ENCODE results near the gene KNTC1. TPM values are rescaled to one million over a fixed set of nuclear protein-coding genes. Genes with fewer than 3 reads are reported as not detected.
"Not testable (repeated sequence)": the region's sequence is repeated elsewhere in the genome, so short reads cannot be mapped to it uniquely, and the experiment has no call there.

The KNTC1 gene
- total and polyA plus RNA-seq, 4 donors: 4.0 to 34.0 (median 10.9) TPM

GRCh38 chr12:122481861-122482260, 45.2 kb upstream of the KNTC1 start:
- 96 to 99% methylated on average over 6 of the region's 6 CpGs for WGBS, 2 donors
- no peak for ATAC-seq (ENCODE audit: insufficient read depth, low FRiP score)
- Histone ChIP-seq H3K4me1 (ENCODE audit: control insufficient read depth in 5 of 5, insufficient read depth in 5 of 5, low read length in 5 of 5) (no peaks in the 10 kb centered on the region), H3K27me3 (ENCODE audit: control insufficient read depth in 3 of 3, insufficient read depth in 3 of 3, low read length in 2 of 3) (no peaks in the 10 kb centered on the region), H3K27ac (ENCODE audit: low read depth in 1 of 2, low read length in 1 of 2) (no peak overlapping the region), H3K4me3 (no peak overlapping the region), H3K9me3 (ENCODE audit: control insufficient read depth in 4 of 4, insufficient read depth in 3 of 4, low read length in 3 of 4) (no peaks in the 10 kb centered on the region), H3K9ac (ENCODE audit: insufficient read depth in 1 of 2, low read length in 2 of 2) (no peak overlapping the region), H3K36me3 (ENCODE audit: control insufficient read depth in 4 of 4, insufficient read depth in 4 of 4, low read length in 4 of 4) (peaks cover 20 to 48% (median 33%) of the 10 kb centered on the region in 4 donors)
- DNase-seq: no peak
- TF ChIP-seq CTCF (IDR thresholded peaks at IDR 0.05; ENCODE audit: control extremely low read depth, extremely low read depth): no peak

GRCh38 chr12:122483969-122484368, 43.1 kb upstream of the KNTC1 start:
- no peaks in the 10 kb centered on the region for H3K27me3 ChIP-seq (ENCODE audit: control insufficient read depth in 3 of 3, insufficient read depth in 3 of 3, low read length in 2 of 3)
- no peak for TF ChIP-seq CTCF (IDR thresholded peaks at IDR 0.05; ENCODE audit: control extremely low read depth, extremely low read depth)
- H3K9ac ChIP-seq (ENCODE audit: insufficient read depth in 1 of 2, low read length in 2 of 2): no peak overlapping the region
- H3K27ac ChIP-seq (ENCODE audit: low read depth in 1 of 2, low read length in 1 of 2): no peak overlapping the region
- H3K36me3 ChIP-seq (ENCODE audit: control insufficient read depth in 4 of 4, insufficient read depth in 4 of 4, low read length in 4 of 4): peaks cover 24 to 51% (median 36%) of the 10 kb centered on the region in 4 donors
- ATAC-seq (ENCODE audit: insufficient read depth, low FRiP score) (no peak), DNase-seq (no peak)
- no peaks in the 10 kb centered on the region for H3K9me3 ChIP-seq (ENCODE audit: control insufficient read depth in 4 of 4, insufficient read depth in 3 of 4, low read length in 3 of 4)
- no peaks in the 10 kb centered on the region for H3K4me1 ChIP-seq (ENCODE audit: control insufficient read depth in 5 of 5, insufficient read depth in 5 of 5, low read length in 5 of 5)
- H3K4me3 ChIP-seq: no peak overlapping the region
- 93 to 97% methylated on average over 5 of the region's 5 CpGs for WGBS, 2 donors

GRCh38 chr12:122484385-122484784, 42.7 kb upstream of the KNTC1 start:
- peaks cover 22 to 52% (median 39%) of the 10 kb centered on the region in 4 donors for H3K36me3 ChIP-seq (ENCODE audit: control insufficient read depth in 4 of 4, insufficient read depth in 4 of 4, low read length in 4 of 4)
- not testable (repeated sequence) for ATAC-seq (ENCODE audit: insufficient read depth, low FRiP score)
- WGBS, 2 donors: 96 to 98% methylated on average over 1 of the region's 1 CpG

GRCh38 chr12:122486360-122486759, 40.7 kb upstream of the KNTC1 start:
- not testable (repeated sequence) for H3K27me3 ChIP-seq (ENCODE audit: control insufficient read depth in 3 of 3, insufficient read depth in 3 of 3, low read length in 2 of 3); H3K9me3 ChIP-seq (ENCODE audit: control insufficient read depth in 4 of 4, insufficient read depth in 3 of 4, low read length in 3 of 4); H3K4me1 ChIP-seq (ENCODE audit: control insufficient read depth in 5 of 5, insufficient read depth in 5 of 5, low read length in 5 of 5); H3K27ac ChIP-seq (ENCODE audit: low read depth in 1 of 2, low read length in 1 of 2); H3K9ac ChIP-seq (ENCODE audit: insufficient read depth in 1 of 2, low read length in 2 of 2); ATAC-seq (ENCODE audit: insufficient read depth, low FRiP score); DNase-seq; H3K4me3 ChIP-seq
- WGBS, 2 donors: 83 to 94% methylated on average over 6 of the region's 6 CpGs
- H3K36me3 ChIP-seq (ENCODE audit: control insufficient read depth in 4 of 4, insufficient read depth in 4 of 4, low read length in 4 of 4): peaks cover 18 to 45% (median 37%) of the 10 kb centered on the region in 4 donors

More at GRCh38 chr12:122484385-122484784, 42.7 kb upstream of the KNTC1 start:
- not testable (repeated sequence) for H3K4me1 ChIP-seq (ENCODE audit: control insufficient read depth in 5 of 5, insufficient read depth in 5 of 5, low read length in 5 of 5); H3K27ac ChIP-seq (ENCODE audit: low read depth in 1 of 2, low read length in 1 of 2); H3K9me3 ChIP-seq (ENCODE audit: control insufficient read depth in 4 of 4, insufficient read depth in 3 of 4, low read length in 3 of 4); H3K4me3 ChIP-seq; H3K27me3 ChIP-seq (ENCODE audit: control insufficient read depth in 3 of 3, insufficient read depth in 3 of 3, low read length in 2 of 3); H3K9ac ChIP-seq (ENCODE audit: insufficient read depth in 1 of 2, low read length in 2 of 2); DNase-seq
